HG03565 (cell line): ENCODE data around the gene LRP10.

Source experiments
- ATAC-seq: cut with Tn5 transposase; IDR thresholded peaks from one replicate; pipeline ENCODE4 v1.9.1; 2021; ENCODE audit warnings: mild to moderate bottlenecking, moderate library complexity; ENCODE audit not compliant: unreplicated experiment

The LRP10 gene

GRCh38 chr14:22871224-22872032 lies at the start of gene LRP10:
LRP10 (plus strand) TSS chr14:22871740; CDS start chr14:22872304, 564 bp downstream.
- peak; percentile 71 for ATAC-seq

GRCh38 chr14:22822016-22822570 lies 49.4 kb upstream of the LRP10 start:
- no peak for ATAC-seq

GRCh38 chr14:22822571-22823098 lies 48.9 kb upstream of the LRP10 start:
- peak; percentile 30 for ATAC-seq

- no peak for ATAC-seq
Observed at GRCh38 chr14:22824711-22825359, 46.7 kb upstream of the LRP10 start.

GRCh38 chr14:22829076-22829660 lies 42.4 kb upstream of the LRP10 start:
- ATAC-seq, result peak; percentile 8

GRCh38 chr14:22829661-22830442 lies 41.7 kb upstream of the LRP10 start, which contains the start of gene MRPL52:
MRPL52 (plus strand) TSS chr14:22829887; CDS start chr14:22829913, 26 bp downstream.
- ATAC-seq, result peak; percentile 77

- no peak for ATAC-seq
Observed at GRCh38 chr14:22830443-22831010, 41.0 kb upstream of the LRP10 start.

GRCh38 chr14:22835505-22835904 lies 36.0 kb upstream of the LRP10 start:
- no peak for ATAC-seq

GRCh38 chr14:22836301-22837113 lies 35.0 kb upstream of the LRP10 start, which contains the start of gene MMP14:
MMP14 (plus strand) TSS chr14:22836585; CDS start chr14:22836818, 233 bp downstream.
- ATAC-seq, result no peak

GRCh38 chr14:22837114-22837749 lies 34.3 kb upstream of the LRP10 start:
- ATAC-seq, result no peak

GRCh38 chr14:22837750-22838538 lies 33.6 kb upstream of the LRP10 start:
- ATAC-seq, result no peak

- no peak for ATAC-seq
Observed at GRCh38 chr14:22838631-22839041, 32.9 kb upstream of the LRP10 start.

- ATAC-seq, result no peak
Observed at GRCh38 chr14:22839159-22839779, 32.3 kb upstream of the LRP10 start.

GRCh38 chr14:22841311-22841710 lies 30.2 kb upstream of the LRP10 start:
- no peak for ATAC-seq

GRCh38 chr14:22841769-22842168 lies 29.8 kb upstream of the LRP10 start:
- ATAC-seq, result no peak

GRCh38 chr14:22842211-22843122 lies 29.1 kb upstream of the LRP10 start:
- ATAC-seq, result no peak
